Pancreas (tissue), 10 donors: Measurements from ENCODE around the gene TGFA. TPM values are rescaled to one million over a fixed set of nuclear protein-coding genes. Genes with fewer than 3 reads are reported as not detected.

Source experiments
- ATAC-seq, 4 donors: fragments of 200-7000 bp; cut with Tn5 transposase; one replicate each; pipeline versions ENCODE4 v1.8.0 to v1.9.1; 2020; ENCODE audit warnings: mild to moderate bottlenecking in 4 of 4, moderate library complexity in 4 of 4
- DNase-seq, 6 donors: peaks; one replicate each; pipeline ENCODE4 v3.0.0-alpha.2; 2020
- FAIRE-seq: peaks from 2 replicates; lab custom pipeline; 2012; peaks lifted over from hg19 to GRCh38; lab: Jason Lieb, UNC
- H3K27ac ChIP-seq, 4 donors: fragments of 200-600 bp; sonication (generic); 1 replicate in 3 of 4; 2 replicates in 1 of 4; pipeline versions ENCODE4 v1.5.0 to v1.8.0; 2020
- H3K27me3 ChIP-seq, 4 donors: fragments of 200-600 bp; one replicate each; pipeline ENCODE4 v1.8.0; 2021
- H3K36me3 ChIP-seq, 3 donors: fragments of 200-600 bp; sonication (generic) in 1 of 3; one replicate each; pipeline versions ENCODE4 v1.5.0 to v1.8.0; 2020 to 2021
- H3K4me1 ChIP-seq, 3 donors: fragments of 200-600 bp; one replicate each; pipeline ENCODE4 v1.8.0; 2021
- H3K4me3 ChIP-seq, 4 donors: fragments of 200-600 bp; sonication (generic) in 2 of 4; one replicate each; pipeline versions ENCODE4 v1.5.0 to v1.8.0; 2020 to 2021
- H3K9me3 ChIP-seq, 4 donors: fragments of 200-600 bp; one replicate each; pipeline ENCODE4 v1.8.0; 2021
- WGBS, 2 donors: extraction: QIAGEN DNeasy Blood & Tissue Kit; methylation state at CpG; one replicate each; pipeline ENCODE4 v1.1.7; 2013; 5-methylcytosine and 5-hydroxymethylcytosine counted together
- intact Hi-C, 3 donors: fragments of 100-400 bp; cut with DNase I; formaldehyde crosslinking; loops; one replicate each; pipeline versions ENCODE4 v1.11.1 to v1.14.2; 2022
- polyA plus RNA-seq, 2 donors: library from polyadenylated mRNA; stranded (reverse); fragments of 200-250 nt; gene quantifications; one replicate each; pipeline ENCODE4 v1.2.3, GENCODE V29; 2013
- total RNA-seq, 6 donors: library from RNA; stranded (reverse); fragmentation: NEBNext Ultra II Directional in 4 of 6; extraction: Animal tissue kit (Norgen Biotek cat#: 25700) in 4 of 6; gene quantifications; one replicate each; pipeline versions ENCODE4 v1.2.1 to v1.2.4, GENCODE V29; 2021 to 2023
- TF ChIP-seq, protein P1 (sequence below), 4 donors: fragments of 200-600 bp; sonication (generic) in 3 of 4; IDR thresholded peaks; one replicate each; pipeline versions ENCODE4 v1.5.0 to v1.8.0; 2021; ENCODE audit warnings: antibody characterized with exemption in 4 of 4
- donor health status: healthy with polysubstance abuse.
- donor health status: DM: no; HTN: no; CAD: no; lungs with moderate emphysema.
- donor health status: DM: no; HTN: no; CAD: no.
- donor health status: control.
- donor health status: control.
- donor health status: Bipolar disorder and iron deficiency.
- donor health status: DM: yes; HTN: yes; CAD: no.
- donor health status: DM: no; HTN: no; CAD: no.
- donor health status: DM: no; HTN: no; CAD: no.
- donor health status: DM: yes; HTN: yes; CAD: no.

The TGFA gene
- total and polyA plus RNA-seq, 8 donors = 3.8 to 13.2 (median 7.4) TPM

GRCh38 chr2:70448041-70448440 is 105.6 kb downstream of the TGFA start:
- Histone ChIP-seq H3K4me1 (no peaks in the 10 kb centered on the region), H3K27me3 (no peaks in the 10 kb centered on the region), H3K27ac (no peak overlapping the region), H3K36me3 (no peaks in the 10 kb centered on the region), H3K9me3 (no peaks in the 10 kb centered on the region), H3K4me3 (no peak overlapping the region)
- TF ChIP-seq, protein P1, sequence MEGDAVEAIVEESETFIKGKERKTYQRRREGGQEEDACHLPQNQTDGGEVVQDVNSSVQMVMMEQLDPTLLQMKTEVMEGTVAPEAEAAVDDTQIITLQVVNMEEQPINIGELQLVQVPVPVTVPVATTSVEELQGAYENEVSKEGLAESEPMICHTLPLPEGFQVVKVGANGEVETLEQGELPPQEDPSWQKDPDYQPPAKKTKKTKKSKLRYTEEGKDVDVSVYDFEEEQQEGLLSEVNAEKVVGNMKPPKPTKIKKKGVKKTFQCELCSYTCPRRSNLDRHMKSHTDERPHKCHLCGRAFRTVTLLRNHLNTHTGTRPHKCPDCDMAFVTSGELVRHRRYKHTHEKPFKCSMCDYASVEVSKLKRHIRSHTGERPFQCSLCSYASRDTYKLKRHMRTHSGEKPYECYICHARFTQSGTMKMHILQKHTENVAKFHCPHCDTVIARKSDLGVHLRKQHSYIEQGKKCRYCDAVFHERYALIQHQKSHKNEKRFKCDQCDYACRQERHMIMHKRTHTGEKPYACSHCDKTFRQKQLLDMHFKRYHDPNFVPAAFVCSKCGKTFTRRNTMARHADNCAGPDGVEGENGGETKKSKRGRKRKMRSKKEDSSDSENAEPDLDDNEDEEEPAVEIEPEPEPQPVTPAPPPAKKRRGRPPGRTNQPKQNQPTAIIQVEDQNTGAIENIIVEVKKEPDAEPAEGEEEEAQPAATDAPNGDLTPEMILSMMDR (IDR thresholded peaks at IDR 0.05) = no peak
- ATAC-seq (no peak), DNase-seq (no peak), FAIRE-seq (no peak)
- intact Hi-C loops = no loop called here
- WGBS, 2 donors = 90 to 91% methylated on average over 4 of the region's 4 CpGs

DNA sequence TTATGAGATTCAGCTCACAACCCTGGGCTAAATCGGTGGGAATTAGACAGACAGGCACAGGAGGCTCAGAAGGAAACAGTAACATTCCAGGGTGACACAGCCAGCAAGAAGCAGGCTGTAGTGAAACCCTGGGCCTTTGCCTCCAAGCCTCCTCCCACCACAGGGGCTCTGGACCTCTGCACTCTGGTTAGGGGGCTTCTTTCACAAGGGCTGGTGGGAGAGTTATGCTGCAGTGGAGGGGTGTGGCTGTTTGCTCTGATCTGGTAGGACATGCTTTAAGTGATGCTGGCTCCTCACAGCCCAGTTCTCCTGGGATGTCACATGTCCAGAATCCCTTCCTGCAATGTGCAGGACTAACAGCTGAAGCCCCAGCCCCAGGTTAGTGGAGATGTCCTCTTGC is 109.9 kb downstream of the TGFA start:
- Histone ChIP-seq H3K27ac (no peak overlapping the region), H3K4me1 (no peaks in the 10 kb centered on the region), H3K4me3 (no peak overlapping the region), H3K9me3 (no peaks in the 10 kb centered on the region), H3K27me3 (no peaks in the 10 kb centered on the region), H3K36me3 (no peaks in the 10 kb centered on the region)
- ATAC-seq (no peak), DNase-seq (no peak), FAIRE-seq (no peak)
- TF ChIP-seq, protein P1 (IDR thresholded peaks at IDR 0.05) = no peak
- 54 to 63% methylated on average over 1 of the region's 1 CpG for WGBS, 2 donors
- intact Hi-C loops = no loop called here

DNA sequence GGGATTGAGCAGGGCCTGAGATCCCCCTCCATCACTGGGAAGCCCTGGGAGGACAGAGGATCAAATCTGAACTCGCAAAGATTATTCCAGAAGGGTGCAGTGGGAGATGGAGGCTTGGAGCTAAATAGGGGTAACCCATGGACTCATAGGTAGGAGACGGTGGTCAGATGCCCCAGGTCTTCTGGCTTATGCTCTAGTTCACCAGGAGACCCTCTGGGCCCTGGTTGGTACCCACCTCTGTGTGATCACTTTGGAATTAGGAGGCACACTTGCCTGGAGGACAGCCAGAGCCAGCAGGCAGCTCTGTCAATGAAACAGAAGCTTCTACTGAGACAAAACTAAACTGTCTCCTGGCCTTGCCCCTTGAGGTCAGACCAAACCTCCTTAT is 110.6 kb downstream of the TGFA start:
- H3K4me3 ChIP-seq = no peak overlapping the region
- H3K27ac ChIP-seq = no peak overlapping the region
- no peaks in the 10 kb centered on the region for H3K4me1 ChIP-seq
- no peak for ATAC-seq
- intact Hi-C loops = no loop called here
- no peaks in the 10 kb centered on the region for H3K36me3 ChIP-seq
- WGBS, 2 donors = 84 to 93% methylated on average over 2 of the region's 2 CpGs
- DNase-seq = no peak
- TF ChIP-seq, protein P1 (IDR thresholded peaks at IDR 0.05) = no peak
- H3K27me3 ChIP-seq = no peaks in the 10 kb centered on the region
- FAIRE-seq = no peak
- H3K9me3 ChIP-seq = no peaks in the 10 kb centered on the region

GRCh38 chr2:70442301-70443077 is 111.1 kb downstream of the TGFA start:
- Histone ChIP-seq H3K36me3 (no peaks in the 10 kb centered on the region), H3K27me3 (no peaks in the 10 kb centered on the region), H3K9me3 (no peaks in the 10 kb centered on the region), H3K27ac (no peak overlapping the region), H3K4me1 (no peaks in the 10 kb centered on the region), H3K4me3 (no peak overlapping the region)
- TF ChIP-seq, protein P1 (IDR thresholded peaks at IDR 0.05) = no peak
- WGBS, 2 donors = 90 to 94% methylated on average over 8 of the region's 8 CpGs
- ATAC-seq (no peak), FAIRE-seq (no peak), DNase-seq (no peak)
- intact Hi-C loops = no loop called here

DNA sequence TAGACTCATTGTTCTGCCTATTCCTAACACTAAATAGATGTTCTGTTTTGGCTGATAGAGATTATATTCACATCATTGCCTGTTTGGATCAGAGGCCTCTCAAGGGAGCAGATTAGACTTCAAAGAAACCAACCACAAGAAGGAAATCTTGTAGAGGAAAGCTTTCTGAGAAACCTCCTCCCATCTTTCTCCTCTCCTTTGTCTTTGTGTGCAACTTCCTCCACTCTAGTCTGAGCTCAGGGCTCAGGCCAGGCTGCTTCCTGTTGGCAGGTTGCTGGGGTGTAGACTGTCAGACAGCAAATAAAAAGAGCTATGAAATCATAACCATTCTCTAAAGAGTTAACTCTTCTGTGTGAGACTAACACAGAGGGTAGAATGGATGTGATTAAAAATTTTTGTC is 113.0 kb downstream of the TGFA start:
- ATAC-seq (no peak), DNase-seq (no peak), FAIRE-seq (no peak)
- Histone ChIP-seq H3K27me3 (no peaks in the 10 kb centered on the region), H3K36me3 (no peaks in the 10 kb centered on the region), H3K4me1 (no peaks in the 10 kb centered on the region), H3K9me3 (no peaks in the 10 kb centered on the region), H3K4me3 (no peak overlapping the region), H3K27ac (no peak overlapping the region)
- TF ChIP-seq, protein P1 (IDR thresholded peaks at IDR 0.05) = no peak
- intact Hi-C loops = no loop called here
